IMR-90 (cell line): ENCODE results near the gene KDM1A. TPM values are rescaled to one million over a fixed set of nuclear protein-coding genes. Genes with fewer than 3 reads are reported as not detected.

Experiments used
- ATAC-seq: fragments of 200-7000 bp; cut with Tn5 transposase; 2 replicates; pipeline ENCODE4 v1.9.1; 2020; ENCODE audit warnings: low read depth, mild to moderate bottlenecking, moderate library complexity
- BruUV-seq: library from RNA; stranded (reverse); fragments of 400-500 nt; replicated peaks from 2 replicates; lab custom pipeline; 2021; lab: Mats Ljungman, UMichigan
- CTCF ChIA-PET: fragments of 300-600 bp; formaldehyde crosslinking; extraction: SDS; loops from one replicate; lab custom pipeline; 2021; ENCODE audit warnings: antibody characterized with exemption; lab: Yijun Ruan, JAX
- POLR2A ChIA-PET: fragments of 300-600 bp; sonication (Branson Sonifier 250); formaldehyde crosslinking; loops from one replicate; lab custom pipeline; 2022; ENCODE audit warnings: antibody characterized with exemption; ENCODE audit not compliant: unreplicated experiment; lab: Charles Lee
- DNase-seq: peaks from one replicate; pipeline ENCODE4 v3.0.0; 2013
- H2AFZ ChIP-seq: replicated peaks from 2 replicates; pipeline ENCODE3; 2013; ENCODE audit warnings: low read length, mild to moderate bottlenecking; ENCODE audit not compliant: poor library complexity
- H2AK5ac ChIP-seq: 2 replicates; pipeline ENCODE4 v1.6.1; 2013; ENCODE audit warnings: low read depth, low read length, inconsistent platforms
- H2AK9ac ChIP-seq: replicated peaks from 2 replicates; pipeline ENCODE3; 2013; ENCODE audit warnings: mild to moderate bottlenecking, low read depth, low read length, moderate library complexity; ENCODE audit not compliant: poor library complexity
- H2BK120ac ChIP-seq: 2 replicates; pipeline ENCODE4 v1.6.1; 2013; ENCODE audit warnings: low read depth, low read length, inconsistent platforms
- H2BK15ac ChIP-seq: 3 replicates; pipeline ENCODE4 v1.6.1; 2013; ENCODE audit warnings: low read depth, low read length, inconsistent platforms
- H2BK20ac ChIP-seq: 2 replicates; pipeline ENCODE4 v1.6.1; 2013; ENCODE audit warnings: low read depth, mild to moderate bottlenecking, inconsistent platforms, low read length, moderate library complexity
- H2BK5ac ChIP-seq: 2 replicates; pipeline ENCODE4 v1.6.1; 2013; ENCODE audit warnings: mild to moderate bottlenecking, low read depth, low read length, inconsistent platforms; ENCODE audit not compliant: poor library complexity, severe bottlenecking
- H3K14ac ChIP-seq: replicated peaks from 2 replicates; pipeline ENCODE4 v1.6.1; 2013; ENCODE audit warnings: low read depth, low read length, inconsistent platforms
- H3K18ac ChIP-seq: 2 replicates; pipeline ENCODE4 v1.6.1; 2013; ENCODE audit warnings: low read depth, low read length, control low read depth
- H3K23ac ChIP-seq: 2 replicates; pipeline ENCODE4 v1.6.1; 2013; ENCODE audit warnings: low read depth, low read length, inconsistent platforms
- H3K27ac ChIP-seq: 2 replicates; pipeline ENCODE4 v1.5.1; 2013; ENCODE audit warnings: mild to moderate bottlenecking, control low read depth, low read length; ENCODE audit not compliant: insufficient read depth
- H3K27me3 ChIP-seq: 2 replicates; pipeline ENCODE4 v1.6.1; 2013; ENCODE audit warnings: low read length; ENCODE audit not compliant: control insufficient read depth, insufficient read depth
- H3K36me3 ChIP-seq: 2 replicates; pipeline ENCODE4 v1.6.1; 2013; ENCODE audit warnings: low read length, mixed read lengths; ENCODE audit not compliant: control insufficient read depth, insufficient read depth
- H3K4ac ChIP-seq: 2 replicates; pipeline ENCODE4 v1.6.1; 2013; ENCODE audit warnings: low read depth, low read length, inconsistent platforms
- H3K4me1 ChIP-seq: 2 replicates; pipeline ENCODE4 v1.6.1; 2013; ENCODE audit warnings: low read length, mixed read lengths; ENCODE audit not compliant: control insufficient read depth, insufficient read depth
- H3K4me2 ChIP-seq: 2 replicates; pipeline ENCODE4 v1.6.1; 2013; ENCODE audit warnings: low read depth, mild to moderate bottlenecking, control low read depth, low read length, moderate library complexity
- H3K4me3 ChIP-seq: 2 replicates; pipeline ENCODE4 v1.5.1; 2013; ENCODE audit warnings: low read depth, mild to moderate bottlenecking, control low read depth, low read length, moderate library complexity; ENCODE audit not compliant: insufficient read depth
- H3K56ac ChIP-seq: 2 replicates; pipeline ENCODE4 v1.6.1; 2013; ENCODE audit warnings: low read length, inconsistent platforms; ENCODE audit not compliant: insufficient read depth; ENCODE audit errors: extremely low read depth
- H3K79me1 ChIP-seq, 2 experiments: 2 replicates each; pipeline ENCODE4 v1.6.1; 2013; ENCODE audit warnings: low read length in 2 of 2, inconsistent platforms in 1 of 2, low read depth in 1 of 2
- H3K9ac ChIP-seq: 2 replicates; pipeline ENCODE4 v1.6.1; 2013; ENCODE audit warnings: low read depth, low read length, control low read depth
- H3K9me1 ChIP-seq: 2 replicates; pipeline ENCODE4 v1.6.1; 2013; ENCODE audit warnings: low read length, inconsistent platforms; ENCODE audit not compliant: insufficient read depth
- H3K9me3 ChIP-seq: 2 replicates; pipeline ENCODE4 v1.6.1; 2013; ENCODE audit warnings: low read length; ENCODE audit not compliant: control insufficient read depth, insufficient read depth
- H4K20me1 ChIP-seq: 2 replicates; pipeline ENCODE4 v1.6.1; 2013; ENCODE audit warnings: low read length, inconsistent platforms; ENCODE audit not compliant: insufficient read depth
- H4K5ac ChIP-seq: 2 replicates; pipeline ENCODE4 v1.6.1; 2013; ENCODE audit warnings: mild to moderate bottlenecking, low read depth, low read length, control low read depth
- H4K8ac ChIP-seq, 2 experiments: 2 replicates each; pipeline ENCODE4 v1.6.1; 2013; ENCODE audit warnings: low read depth in 2 of 2, low read length in 2 of 2, control low read depth in 1 of 2, inconsistent platforms in 1 of 2
- H4K91ac ChIP-seq: 2 replicates; pipeline ENCODE4 v1.6.1; 2013; ENCODE audit warnings: low read depth, low read length, inconsistent platforms; ENCODE audit not compliant: insufficient read depth
- CEBPB ChIP-seq: IDR thresholded peaks from 2 replicates; pipeline ENCODE4 v1.6.1; 2012; ENCODE audit warnings: low read depth, low read length, improper control_type of control experiment
- CHD1 ChIP-seq: IDR thresholded peaks from 2 replicates; pipeline ENCODE4 v1.6.1; 2012; ENCODE audit warnings: low read depth, low read length, improper control_type of control experiment
- FOS ChIP-seq: fragments of 150-350 bp; IDR thresholded peaks from 2 replicates; pipeline ENCODE4 v1.6.1; 2016; ENCODE audit warnings: low read depth, low read length
- MAFK ChIP-seq: IDR thresholded peaks from 2 replicates; pipeline ENCODE4 v1.6.1; 2012; ENCODE audit warnings: low read depth, low read length, improper control_type of control experiment
- MAZ ChIP-seq: IDR thresholded peaks from 2 replicates; pipeline ENCODE4 v1.6.1; 2012; ENCODE audit warnings: low read depth, mild to moderate bottlenecking, low read length, improper control_type of control experiment, moderate library complexity, borderline replicate concordance
- RAD21 ChIP-seq: IDR thresholded peaks from 2 replicates; pipeline ENCODE4 v1.6.1; 2012; ENCODE audit warnings: low read length, improper control_type of control experiment
- RFX5 ChIP-seq: IDR thresholded peaks from 2 replicates; pipeline ENCODE4 v1.8.0; 2012; ENCODE audit warnings: low read depth, mild to moderate bottlenecking, low read length, moderate library complexity
- SMC3 ChIP-seq: fragments of 150-350 bp; IDR thresholded peaks from 2 replicates; pipeline ENCODE4 v1.6.1; 2016; ENCODE audit warnings: low read depth, mild to moderate bottlenecking, antibody characterized with exemption, low read length, moderate library complexity
- WGBS, 2 experiments: methylation state at CpG; one replicate each; pipeline versions ENCODE4 v1.1.5 to v1.1.7; 2013; ENCODE audit warnings: missing lambda C conversion rate in 2 of 2; ENCODE audit not compliant: insufficient read length in 1 of 2; ENCODE audit errors: extremely low coverage in 2 of 2; 5-methylcytosine and 5-hydroxymethylcytosine counted together
- dilution Hi-C: fragments of 300-500 bp; cut with HindIII; formaldehyde crosslinking; loops from one replicate; pipeline ENCODE4 v1.14.3; 2018; ENCODE audit warnings: low sequenced_read_pairs; ENCODE audit not compliant: unreplicated experiment
- in situ Hi-C: fragments of 300-500 bp; cut with MboI; formaldehyde crosslinking; loops from 3 replicates; pipeline ENCODE4 v1.14.3; 2019; ENCODE audit warnings: low sequenced_read_pairs, inconsistent platforms, mixed read lengths
- intact Hi-C: fragments of 100-400 bp; cut with micrococcal nuclease; formaldehyde crosslinking; loops from 2 replicates; pipeline ENCODE4 v1.10.0; 2022
- polyA plus RNA-seq, 3 experiments: library from polyadenylated mRNA; depleted of rRNA; stranded (reverse); fragments of >200 nt; gene quantifications; 2 replicates each; pipeline ENCODE4 v1.2.3, GENCODE V29; 2012; ENCODE audit warnings: low replicate concordance in 1 of 3
- total RNA-seq: library from RNA; depleted of rRNA; stranded (reverse); fragments of >200 nt; gene quantifications from 2 replicates; pipeline ENCODE4 v1.2.3, GENCODE V29; 2012
- TF ChIP-seq, protein P1 (sequence below): fragments of 150-350 bp; IDR thresholded peaks from 2 replicates; pipeline ENCODE4 v1.6.1; 2016; ENCODE audit warnings: low read depth, mild to moderate bottlenecking, low read length, moderate library complexity, borderline replicate concordance

The KDM1A gene
- total and polyA plus RNA-seq, 2 of the 4 experiments (the other 2 are of a cell fraction), result 58.7 to 104 TPM

GRCh38 chr1:23092447-23092846, 73.2 kb downstream of the KDM1A start:
- no peak overlapping the region for H4K5ac ChIP-seq
- H3K4me1 ChIP-seq, result peaks cover 2% of the 10 kb centered on the region; the same call in 1 of the 2 replicates
- no peak overlapping the region for H3K9ac ChIP-seq
- no peak for DNase-seq
- H3K27ac ChIP-seq, result no peak overlapping the region
- WGBS, 2 experiments, result 95% methylated on average over 12 of the region's 12 CpGs; no CpG with 5 or more reads in 1 of the 2 experiments
- dilution Hi-C loops, result no loop called here
- no peaks in the 10 kb centered on the region for H3K9me3 ChIP-seq
- H4K91ac ChIP-seq, result no peak overlapping the region
- no peak overlapping the region for H2AFZ ChIP-seq
- H3K4me3 ChIP-seq, result no peak overlapping the region
- no peak overlapping the region for H3K23ac ChIP-seq
- CTCF ChIA-PET, result interaction anchor here (1.9 kb wide), 1 partner anchor 92 kb away, joined by 11 read pairs; no protein-coding TSS in a partner anchor
- intact Hi-C loops, result no loop called here
- H2BK120ac ChIP-seq, result no peak overlapping the region
- H3K14ac ChIP-seq, result no peak overlapping the region
- no peak overlapping the region for H3K4me2 ChIP-seq
- no peaks in the 10 kb centered on the region for H3K27me3 ChIP-seq
- H2BK15ac ChIP-seq, result no peak overlapping the region
- no TSS peak for BruUV-seq
- no peak overlapping the region for H2AK9ac ChIP-seq
- H3K18ac ChIP-seq, result no peak overlapping the region
- ATAC-seq, result no peak
- H3K79me1 ChIP-seq, result peaks cover 38 to 75% of the 10 kb centered on the region in 2 experiments
- no peak overlapping the region for H3K56ac ChIP-seq
- POLR2A ChIA-PET, result no interaction called here
- H2BK20ac ChIP-seq, result no peak overlapping the region
- H3K4ac ChIP-seq, result no peak overlapping the region
- no peak overlapping the region for H2BK5ac ChIP-seq
- no peak overlapping the region for H4K8ac ChIP-seq
- H4K20me1 ChIP-seq, result peaks cover 36% of the 10 kb centered on the region; the same call in 1 of the 2 replicates
- in situ Hi-C loops, result no loop called here
- peaks cover 14% of the 10 kb centered on the region for H3K9me1 ChIP-seq
- peaks cover 59% of the 10 kb centered on the region for H3K36me3 ChIP-seq
- H2AK5ac ChIP-seq, result no peak overlapping the region
- no peak for TF ChIP-seq MAFK
- no peak for TF ChIP-seq CHD1
- no peak for TF ChIP-seq CEBPB
- TF ChIP-seq RAD21, result no peak
- no peak for TF ChIP-seq FOS
- no peak for TF ChIP-seq MAZ
- TF ChIP-seq SMC3, result no peak
- no peak for TF ChIP-seq RFX5
- TF ChIP-seq, protein P1, sequence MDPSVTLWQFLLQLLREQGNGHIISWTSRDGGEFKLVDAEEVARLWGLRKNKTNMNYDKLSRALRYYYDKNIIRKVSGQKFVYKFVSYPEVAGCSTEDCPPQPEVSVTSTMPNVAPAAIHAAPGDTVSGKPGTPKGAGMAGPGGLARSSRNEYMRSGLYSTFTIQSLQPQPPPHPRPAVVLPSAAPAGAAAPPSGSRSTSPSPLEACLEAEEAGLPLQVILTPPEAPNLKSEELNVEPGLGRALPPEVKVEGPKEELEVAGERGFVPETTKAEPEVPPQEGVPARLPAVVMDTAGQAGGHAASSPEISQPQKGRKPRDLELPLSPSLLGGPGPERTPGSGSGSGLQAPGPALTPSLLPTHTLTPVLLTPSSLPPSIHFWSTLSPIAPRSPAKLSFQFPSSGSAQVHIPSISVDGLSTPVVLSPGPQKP, result no peak
